GM12878 (cell line): ENCODE results near the gene ZNF48. TPM values are rescaled to one million over a fixed set of nuclear protein-coding genes. Genes with fewer than 3 reads are reported as not detected.

Source experiments
- BCL11A ChIP-seq: IDR thresholded peaks from 2 replicates; pipeline ENCODE4 v1.6.1; 2011; ENCODE audit warnings: low read depth, low read length
- CHD1 ChIP-seq: IDR thresholded peaks from 2 replicates; pipeline ENCODE4 v1.6.1; 2012; ENCODE audit warnings: low read depth, low read length, improper control_type of control experiment
- CHD4 ChIP-seq: fragments of 200-600 bp; sonication (generic); IDR thresholded peaks from 2 replicates; pipeline ENCODE4 v1.6.1; 2016; ENCODE audit warnings: mild to moderate bottlenecking
- GABPA ChIP-seq: IDR thresholded peaks from 2 replicates; pipeline ENCODE4 v1.6.1; 2014; ENCODE audit warnings: antibody characterized with exemption, low read depth, mild to moderate bottlenecking, inconsistent platforms
- MTA2 ChIP-seq: fragments of 450-650 bp; IDR thresholded peaks from 2 replicates; pipeline ENCODE4 v1.6.1; 2016; ENCODE audit warnings: low read depth, mild to moderate bottlenecking, moderate library complexity
- MXI1 ChIP-seq: fragments of 150-350 bp; IDR thresholded peaks from 2 replicates; pipeline ENCODE4 v1.6.1; 2011; ENCODE audit warnings: low read depth, mild to moderate bottlenecking, inconsistent platforms, low read length, improper control_type of control experiment
- PKNOX1 ChIP-seq: fragments of 450-650 bp; IDR thresholded peaks from 2 replicates; pipeline ENCODE4 v1.6.1; 2016; ENCODE audit warnings: mild to moderate bottlenecking
- PML ChIP-seq: IDR thresholded peaks from 2 replicates; pipeline ENCODE4 v1.6.1; 2012; ENCODE audit warnings: low read length, inconsistent platforms
- POU2F2 ChIP-seq: IDR thresholded peaks from 3 replicates; pipeline ENCODE4 v1.6.1; 2011; ENCODE audit warnings: low read depth, mild to moderate bottlenecking, low read length, borderline replicate concordance
- RCOR1 ChIP-seq: conservative IDR thresholded peaks from 2 replicates; pipeline ENCODE4 v1.6.1; 2012; ENCODE audit warnings: low read depth, low read length, improper control_type of control experiment
- TCF7 ChIP-seq: IDR thresholded peaks from 2 replicates; pipeline ENCODE4 v1.6.1; 2014; ENCODE audit warnings: antibody characterized with exemption, borderline replicate concordance
- ZBED1 ChIP-seq: IDR thresholded peaks from 2 replicates; pipeline ENCODE4 v1.6.1; 2016; ENCODE audit warnings: borderline replicate concordance
- ZNF592 ChIP-seq: fragments of 450-650 bp; IDR thresholded peaks from 2 replicates; pipeline ENCODE4 v1.6.1; 2017; ENCODE audit warnings: mild to moderate bottlenecking, moderate library complexity
- ZSCAN29 ChIP-seq: fragments of 450-650 bp; IDR thresholded peaks from 2 replicates; pipeline ENCODE4 v1.6.1; 2017; ENCODE audit warnings: mild to moderate bottlenecking, moderate library complexity
- polyA plus RNA-seq, 11 experiments: library from polyadenylated mRNA; depleted of rRNA in 4 of 11; unstranded in 6 of 11; stranded (reverse) in 5 of 11; fragments of >200 nt; fragmentation: Nextera tagmentation in 4 of 11; fragmentation: Illumina TruSeq in 1 of 11; extraction: Ambion mirVana in 4 of 11; extraction: Trizol in 1 of 11; gene quantifications; 1 replicate in 1 of 11; 2 replicates in 10 of 11; pipeline versions ENCODE4 v1.2.1 to v1.2.3, GENCODE V29; 2011 to 2016; ENCODE audit warnings: inconsistent platforms in 2 of 11, missing spikeins in 2 of 11, low read depth in 1 of 11
- total RNA-seq, 4 experiments: library from RNA; depleted of rRNA in 3 of 4; stranded (reverse); fragments of >200 nt in 3 of 4; fragmentation: Illumina TruSeq in 1 of 4; extraction: Trizol in 1 of 4; gene quantifications; 2 replicates each; pipeline versions ENCODE4 v1.2.1 to v1.2.3, GENCODE V29; 2013 to 2021
- TF ChIP-seq, protein P1 (sequence below): fragments of 450-650 bp; IDR thresholded peaks from 2 replicates; pipeline ENCODE4 v1.6.1; 2018; ENCODE audit warnings: borderline replicate concordance, mild to moderate bottlenecking; ENCODE audit not compliant: partially characterized antibody
- TF ChIP-seq, protein P2 (sequence below): fragments of 450-650 bp; IDR thresholded peaks from 2 replicates; pipeline ENCODE4 v1.6.1; 2016; ENCODE audit warnings: mild to moderate bottlenecking, moderate library complexity, borderline replicate concordance
- TF ChIP-seq, protein P3 (sequence below): IDR thresholded peaks from 2 replicates; pipeline ENCODE4 v1.6.1; 2012; ENCODE audit warnings: low read depth, low read length, improper control_type of control experiment

Gene ZNF48
- total and polyA plus RNA-seq, 10 of the 15 experiments (the other 5 are each of a cell fraction or from before 2014, with no cell fraction given), result 0.14 to 12.0 (median 4.2) TPM

GRCh38 chr16:30355144-30355953 lies 39.9 kb upstream of the ZNF48 start, which contains the start of gene CD2BP2 (continued):
- TF ChIP-seq, protein P1, sequence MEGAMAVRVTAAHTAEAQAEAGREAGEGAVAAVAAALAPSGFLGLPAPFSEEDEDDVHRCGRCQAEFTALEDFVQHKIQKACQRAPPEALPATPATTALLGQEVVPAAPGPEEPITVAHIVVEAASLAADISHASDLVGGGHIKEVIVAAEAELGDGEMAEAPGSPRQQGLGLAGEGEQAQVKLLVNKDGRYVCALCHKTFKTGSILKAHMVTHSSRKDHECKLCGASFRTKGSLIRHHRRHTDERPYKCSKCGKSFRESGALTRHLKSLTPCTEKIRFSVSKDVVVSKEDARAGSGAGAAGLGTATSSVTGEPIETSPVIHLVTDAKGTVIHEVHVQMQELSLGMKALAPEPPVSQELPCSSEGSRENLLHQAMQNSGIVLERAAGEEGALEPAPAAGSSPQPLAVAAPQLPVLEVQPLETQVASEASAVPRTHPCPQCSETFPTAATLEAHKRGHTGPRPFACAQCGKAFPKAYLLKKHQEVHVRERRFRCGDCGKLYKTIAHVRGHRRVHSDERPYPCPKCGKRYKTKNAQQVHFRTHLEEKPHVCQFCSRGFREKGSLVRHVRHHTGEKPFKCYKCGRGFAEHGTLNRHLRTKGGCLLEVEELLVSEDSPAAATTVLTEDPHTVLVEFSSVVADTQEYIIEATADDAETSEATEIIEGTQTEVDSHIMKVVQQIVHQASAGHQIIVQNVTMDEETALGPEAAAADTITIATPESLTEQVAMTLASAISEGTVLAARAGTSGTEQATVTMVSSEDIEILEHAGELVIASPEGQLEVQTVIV, result peak; percentile 71
- TF ChIP-seq RCOR1 (no peak), MXI1 (no peak), PKNOX1 (peak; percentile 71), TCF7 (no peak), CHD1 (no peak), MTA2 (peak; percentile 90), CHD4 (no peak), ZSCAN29 (no peak), POU2F2 (peak; percentile 34; the same call in 1 of the 3 replicates), PML (peak; percentile 78; the same call in 1 of the 2 replicates), GABPA (peak; percentile 99), ZBED1 (no peak), ZNF592 (no peak), BCL11A (no peak)
- TF ChIP-seq, protein P2, sequence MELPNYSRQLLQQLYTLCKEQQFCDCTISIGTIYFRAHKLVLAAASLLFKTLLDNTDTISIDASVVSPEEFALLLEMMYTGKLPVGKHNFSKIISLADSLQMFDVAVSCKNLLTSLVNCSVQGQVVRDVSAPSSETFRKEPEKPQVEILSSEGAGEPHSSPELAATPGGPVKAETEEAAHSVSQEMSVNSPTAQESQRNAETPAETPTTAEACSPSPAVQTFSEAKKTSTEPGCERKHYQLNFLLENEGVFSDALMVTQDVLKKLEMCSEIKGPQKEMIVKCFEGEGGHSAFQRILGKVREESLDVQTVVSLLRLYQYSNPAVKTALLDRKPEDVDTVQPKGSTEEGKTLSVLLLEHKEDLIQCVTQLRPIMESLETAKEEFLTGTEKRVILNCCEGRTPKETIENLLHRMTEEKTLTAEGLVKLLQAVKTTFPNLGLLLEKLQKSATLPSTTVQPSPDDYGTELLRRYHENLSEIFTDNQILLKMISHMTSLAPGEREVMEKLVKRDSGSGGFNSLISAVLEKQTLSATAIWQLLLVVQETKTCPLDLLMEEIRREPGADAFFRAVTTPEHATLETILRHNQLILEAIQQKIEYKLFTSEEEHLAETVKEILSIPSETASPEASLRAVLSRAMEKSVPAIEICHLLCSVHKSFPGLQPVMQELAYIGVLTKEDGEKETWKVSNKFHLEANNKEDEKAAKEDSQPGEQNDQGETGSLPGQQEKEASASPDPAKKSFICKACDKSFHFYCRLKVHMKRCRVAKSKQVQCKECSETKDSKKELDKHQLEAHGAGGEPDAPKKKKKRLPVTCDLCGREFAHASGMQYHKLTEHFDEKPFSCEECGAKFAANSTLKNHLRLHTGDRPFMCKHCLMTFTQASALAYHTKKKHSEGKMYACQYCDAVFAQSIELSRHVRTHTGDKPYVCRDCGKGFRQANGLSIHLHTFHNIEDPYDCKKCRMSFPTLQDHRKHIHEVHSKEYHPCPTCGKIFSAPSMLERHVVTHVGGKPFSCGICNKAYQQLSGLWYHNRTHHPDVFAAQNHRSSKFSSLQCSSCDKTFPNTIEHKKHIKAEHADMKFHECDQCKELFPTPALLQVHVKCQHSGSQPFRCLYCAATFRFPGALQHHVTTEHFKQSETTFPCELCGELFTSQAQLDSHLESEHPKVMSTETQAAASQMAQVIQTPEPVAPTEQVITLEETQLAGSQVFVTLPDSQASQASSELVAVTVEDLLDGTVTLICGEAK, result peak; percentile 97
- TF ChIP-seq, protein P3, sequence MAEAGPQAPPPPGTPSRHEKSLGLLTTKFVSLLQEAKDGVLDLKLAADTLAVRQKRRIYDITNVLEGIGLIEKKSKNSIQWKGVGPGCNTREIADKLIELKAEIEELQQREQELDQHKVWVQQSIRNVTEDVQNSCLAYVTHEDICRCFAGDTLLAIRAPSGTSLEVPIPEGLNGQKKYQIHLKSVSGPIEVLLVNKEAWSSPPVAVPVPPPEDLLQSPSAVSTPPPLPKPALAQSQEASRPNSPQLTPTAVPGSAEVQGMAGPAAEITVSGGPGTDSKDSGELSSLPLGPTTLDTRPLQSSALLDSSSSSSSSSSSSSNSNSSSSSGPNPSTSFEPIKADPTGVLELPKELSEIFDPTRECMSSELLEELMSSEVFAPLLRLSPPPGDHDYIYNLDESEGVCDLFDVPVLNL, result no peak
